OCI-LY7 (cell line): ENCODE data around the gene CSPG5.

Experiments used
- EZH2phosphoT487 ChIP-seq: fragments of 200-600 bp; sonication (generic); IDR thresholded peaks from 2 replicates; pipeline ENCODE4 v1.6.1; 2018; ENCODE audit warnings: low read depth, borderline replicate concordance, mild to moderate bottlenecking, mixed run types, antibody characterized with exemption, low read length, moderate library complexity, mixed read lengths
- TF ChIP-seq, protein P1 (sequence below): fragments of 200-600 bp; sonication (generic); conservative IDR thresholded peaks from 2 replicates; pipeline ENCODE4 v1.5.1; 2014; ENCODE audit warnings: mild to moderate bottlenecking, antibody characterized with exemption, low read length, moderate library complexity, mixed read lengths

DNA sequence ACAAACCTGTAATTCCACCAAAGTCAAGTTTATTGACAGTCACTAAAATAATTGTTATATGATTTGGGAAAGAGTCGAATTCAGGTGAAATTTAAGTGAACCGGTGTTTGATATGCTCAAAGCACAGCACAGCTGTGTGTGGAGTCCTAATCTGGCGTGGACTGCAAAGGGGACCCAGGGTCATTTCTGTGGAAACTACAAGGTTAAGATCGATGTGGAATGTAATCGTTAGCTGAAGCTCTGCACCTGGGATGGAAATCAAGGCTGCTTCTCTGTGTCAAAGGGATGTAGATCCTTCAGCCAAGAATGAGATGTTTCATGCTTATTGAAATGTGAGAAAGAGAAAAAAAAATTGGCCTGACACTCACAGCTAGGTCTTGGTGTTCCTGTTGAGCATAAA, 63.6 kb downstream of the CSPG5 start:
- TF ChIP-seq, protein P1, sequence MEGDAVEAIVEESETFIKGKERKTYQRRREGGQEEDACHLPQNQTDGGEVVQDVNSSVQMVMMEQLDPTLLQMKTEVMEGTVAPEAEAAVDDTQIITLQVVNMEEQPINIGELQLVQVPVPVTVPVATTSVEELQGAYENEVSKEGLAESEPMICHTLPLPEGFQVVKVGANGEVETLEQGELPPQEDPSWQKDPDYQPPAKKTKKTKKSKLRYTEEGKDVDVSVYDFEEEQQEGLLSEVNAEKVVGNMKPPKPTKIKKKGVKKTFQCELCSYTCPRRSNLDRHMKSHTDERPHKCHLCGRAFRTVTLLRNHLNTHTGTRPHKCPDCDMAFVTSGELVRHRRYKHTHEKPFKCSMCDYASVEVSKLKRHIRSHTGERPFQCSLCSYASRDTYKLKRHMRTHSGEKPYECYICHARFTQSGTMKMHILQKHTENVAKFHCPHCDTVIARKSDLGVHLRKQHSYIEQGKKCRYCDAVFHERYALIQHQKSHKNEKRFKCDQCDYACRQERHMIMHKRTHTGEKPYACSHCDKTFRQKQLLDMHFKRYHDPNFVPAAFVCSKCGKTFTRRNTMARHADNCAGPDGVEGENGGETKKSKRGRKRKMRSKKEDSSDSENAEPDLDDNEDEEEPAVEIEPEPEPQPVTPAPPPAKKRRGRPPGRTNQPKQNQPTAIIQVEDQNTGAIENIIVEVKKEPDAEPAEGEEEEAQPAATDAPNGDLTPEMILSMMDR, result no peak
- no peak for TF ChIP-seq EZH2phosphoT487
